NCI-H526 treated with DMSO at 0.1 percent for 48 hours (cell line): ENCODE data around the gene CERS6.
"Not testable (repeated sequence)": the region's sequence is repeated elsewhere in the genome, so short reads cannot be mapped to it uniquely, and the experiment has no call there.

Experiments
- DNase-seq: peaks from one replicate; lab custom pipeline; 2025; lab: John Stamatoyannopoulos, UW

Gene CERS6

GRCh38 chr2:168732506-168732905 lies 276.4 kb downstream of the CERS6 start:
- DNase-seq, result no peak

DNA sequence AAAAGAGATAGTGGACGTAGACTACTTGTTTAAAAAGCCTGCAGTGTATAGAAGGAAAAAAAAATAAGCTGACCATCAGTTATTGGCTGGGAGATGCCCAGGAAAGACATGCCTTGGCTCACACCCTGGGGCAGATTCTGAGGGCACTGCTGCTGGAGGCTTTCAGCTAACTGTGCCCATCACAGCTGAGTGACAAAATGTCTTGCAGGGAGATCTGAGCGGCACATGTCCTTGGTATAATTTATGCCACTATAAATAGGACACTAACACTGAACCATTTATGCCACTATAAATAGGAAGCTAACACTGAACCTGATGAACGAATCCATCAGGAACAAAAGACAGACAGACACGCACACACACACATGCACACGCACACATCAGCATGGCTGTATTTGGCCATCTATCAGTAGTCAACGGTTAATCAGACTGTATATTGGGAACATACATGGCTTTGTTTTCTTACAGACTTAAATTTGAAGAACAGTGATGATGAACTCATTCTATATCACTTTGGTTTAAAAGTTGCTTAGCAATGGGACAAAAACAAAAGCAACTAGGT lies 278.2 kb downstream of the CERS6 start:
- DNase-seq, result no peak

DNA sequence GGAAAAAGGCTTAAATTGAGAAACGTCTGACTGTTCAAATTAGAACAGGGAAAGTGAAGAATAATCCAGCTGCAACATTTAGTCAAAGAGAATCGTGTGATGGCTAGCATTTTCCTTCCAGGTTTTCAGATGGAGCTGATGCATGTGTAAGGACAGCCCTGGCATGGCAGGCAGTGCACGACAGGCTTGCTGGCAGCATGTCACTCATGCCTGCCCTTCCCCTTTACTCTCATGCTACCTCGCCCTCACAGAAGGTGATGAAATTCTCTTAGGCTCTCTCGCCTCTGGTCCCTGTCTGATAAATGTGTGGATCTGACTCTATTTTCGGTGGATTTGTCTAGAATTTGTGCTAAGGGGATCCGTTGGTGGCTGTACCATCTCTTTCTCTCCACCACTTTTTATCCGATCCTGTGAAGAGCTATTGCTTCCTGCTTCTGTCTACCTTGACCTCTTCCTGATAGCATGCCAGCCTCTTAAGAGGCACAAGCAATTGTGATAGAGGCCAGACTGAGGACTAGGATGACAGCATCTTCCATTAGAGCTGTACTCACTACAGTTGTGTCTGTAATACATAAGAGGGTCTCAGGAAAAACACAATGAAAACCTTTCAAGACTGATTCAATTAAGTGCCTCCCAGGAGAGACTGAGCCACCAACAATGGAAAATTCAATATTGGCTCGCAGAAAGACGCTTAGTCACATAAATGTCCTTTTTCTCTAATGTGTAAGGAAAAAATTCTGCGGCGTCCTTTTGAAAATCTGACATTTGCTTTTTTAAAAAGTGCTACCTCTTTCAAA lies 280.8 kb downstream of the CERS6 start:
- DNase-seq, result no peak

- no peak for DNase-seq
Observed at GRCh38 chr2:168738062-168738461, 282.0 kb downstream of the CERS6 start.

GRCh38 chr2:168740360-168740759 lies 284.3 kb downstream of the CERS6 start:
- DNase-seq, result no peak

DNA sequence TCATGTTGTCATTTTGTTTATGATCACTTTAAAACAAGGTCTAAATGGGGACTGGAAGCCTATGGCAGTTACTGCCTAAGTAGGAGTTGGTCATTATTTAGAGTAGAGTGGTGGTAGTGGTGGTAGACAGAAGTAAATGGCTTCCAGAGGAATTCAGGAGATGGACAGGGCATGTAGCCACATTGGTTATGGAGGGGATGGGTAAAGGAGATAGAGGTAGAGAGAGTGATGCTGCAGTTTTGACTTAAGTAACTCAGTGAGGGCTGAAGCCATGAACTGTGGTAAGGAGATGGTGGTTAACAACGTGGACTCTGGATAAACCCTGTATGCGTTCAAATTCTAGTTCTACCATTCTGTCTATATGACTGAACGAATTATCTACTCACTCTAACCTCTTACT lies 284.7 kb downstream of the CERS6 start:
- no peak for DNase-seq

GRCh38 chr2:168742258-168742932 lies 286.3 kb downstream of the CERS6 start:
- no peak for DNase-seq

- no peak for DNase-seq
Observed at GRCh38 chr2:168744844-168745243, 288.8 kb downstream of the CERS6 start.

DNA sequence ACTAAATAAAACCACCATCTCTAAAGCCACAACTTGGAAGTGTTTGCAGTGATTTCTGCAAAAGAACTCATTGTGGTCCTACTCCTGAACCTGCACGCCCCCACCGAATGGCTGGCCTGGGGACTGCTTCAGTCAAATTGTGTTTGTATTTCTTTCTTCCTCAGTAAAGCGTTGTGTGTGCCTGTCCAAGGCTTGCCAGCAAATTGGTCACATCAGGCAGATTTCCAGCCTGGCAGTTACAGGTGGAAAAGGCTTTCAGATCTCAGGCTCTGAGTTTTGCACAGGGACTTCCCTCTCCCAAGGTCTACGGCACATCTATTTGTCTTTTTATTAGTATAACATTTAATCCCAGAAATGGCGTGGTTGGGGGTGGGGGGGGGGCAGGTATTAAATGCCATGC lies 292.4 kb downstream of the CERS6 start:
- DNase-seq, result no peak

DNA sequence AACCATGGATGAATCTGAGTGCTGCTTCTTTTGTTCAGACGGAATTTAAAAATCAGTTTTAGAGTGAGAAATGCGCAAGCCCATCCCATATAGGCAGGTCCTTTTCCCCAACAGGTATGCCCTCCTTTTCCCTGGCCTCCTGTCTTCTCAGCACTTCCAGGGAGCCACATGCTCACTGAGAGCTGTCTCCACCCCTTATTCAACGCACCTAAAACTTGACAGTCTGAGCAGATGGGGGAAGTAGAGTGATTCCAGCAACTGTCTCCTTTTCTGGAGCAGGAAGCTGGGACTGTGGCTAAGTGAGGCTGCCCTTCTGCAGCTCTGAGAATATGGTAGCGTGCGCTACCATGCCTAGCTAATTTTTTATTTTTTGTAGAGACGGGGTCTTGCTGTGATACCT lies 293.2 kb downstream of the CERS6 start:
- no peak for DNase-seq

DNA sequence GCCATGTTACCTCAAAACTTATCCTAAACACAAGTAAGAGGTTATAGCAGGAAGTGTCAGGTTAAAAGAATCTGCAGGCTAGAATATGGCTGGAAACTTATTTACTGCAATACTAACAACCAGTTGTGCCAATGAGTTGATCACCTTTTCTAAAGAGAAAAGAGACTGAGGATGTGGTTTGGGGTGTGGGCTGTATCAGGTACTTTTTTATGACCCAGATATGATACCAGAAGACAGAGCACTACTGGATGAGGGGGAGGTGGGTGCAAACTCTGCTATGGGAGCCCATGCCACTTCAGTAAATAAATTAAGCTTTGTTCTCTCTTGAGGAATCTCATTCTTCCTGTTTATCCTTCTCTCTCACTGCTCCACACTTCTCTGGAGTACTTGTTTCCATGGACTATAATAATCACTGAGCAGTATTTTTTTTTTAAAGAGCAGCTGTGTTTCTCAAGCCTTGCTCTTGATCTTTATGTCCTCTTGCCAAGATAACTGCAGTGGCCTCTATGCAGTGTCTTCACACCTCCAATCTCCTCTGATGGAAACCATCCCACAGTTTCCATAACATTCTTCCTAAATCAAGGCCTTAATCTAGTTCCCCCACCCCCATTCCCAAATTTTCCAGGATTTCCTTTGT lies 295.1 kb downstream of the CERS6 start:
- DNase-seq, result no peak

- no peak for DNase-seq
Observed at GRCh38 chr2:168752361-168752760, 296.3 kb downstream of the CERS6 start.

GRCh38 chr2:168753765-168754329 lies 297.8 kb downstream of the CERS6 start:
- DNase-seq, result no peak

DNA sequence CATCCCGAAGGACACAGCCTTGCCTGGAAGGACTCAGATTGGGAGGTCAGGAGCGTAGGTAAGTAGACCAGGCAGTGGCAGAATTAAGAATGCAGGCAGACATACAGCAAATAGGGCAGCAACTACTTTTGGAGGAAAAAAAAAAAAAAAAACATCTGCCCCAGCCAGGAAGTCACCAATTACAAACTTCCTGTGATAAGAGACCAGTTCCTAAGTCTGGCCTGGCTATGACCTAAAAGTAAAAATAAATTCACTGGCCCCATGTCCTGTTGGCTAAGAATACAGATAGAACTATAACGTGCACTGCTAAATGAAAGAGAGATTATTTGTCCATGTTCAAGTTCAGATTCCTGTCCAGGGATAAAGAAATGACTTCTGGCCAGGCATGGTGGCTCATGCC lies 301.2 kb downstream of the CERS6 start:
- DNase-seq, result no peak

GRCh38 chr2:168758970-168759820 lies 303.1 kb downstream of the CERS6 start:
- DNase-seq, result peak; percentile 62

DNA sequence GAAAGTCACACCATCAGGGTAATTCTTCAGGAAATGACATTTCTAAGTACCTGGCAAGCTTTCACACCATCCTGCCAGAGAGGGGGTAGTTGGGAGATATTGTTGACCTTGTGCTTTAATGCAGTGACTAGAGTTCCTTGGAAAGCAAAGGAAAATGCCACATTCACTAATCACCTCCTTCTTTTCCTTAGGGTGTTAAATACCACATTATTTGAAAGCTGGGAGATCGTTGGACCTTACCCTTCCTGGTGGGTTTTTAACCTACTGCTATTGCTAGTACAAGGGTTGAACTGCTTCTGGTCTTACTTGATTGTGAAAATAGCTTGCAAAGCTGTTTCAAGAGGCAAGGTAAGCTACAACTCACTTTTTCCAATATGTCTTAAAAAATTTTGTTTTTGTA lies 309.3 kb downstream of the CERS6 start:
- no peak for DNase-seq

DNA sequence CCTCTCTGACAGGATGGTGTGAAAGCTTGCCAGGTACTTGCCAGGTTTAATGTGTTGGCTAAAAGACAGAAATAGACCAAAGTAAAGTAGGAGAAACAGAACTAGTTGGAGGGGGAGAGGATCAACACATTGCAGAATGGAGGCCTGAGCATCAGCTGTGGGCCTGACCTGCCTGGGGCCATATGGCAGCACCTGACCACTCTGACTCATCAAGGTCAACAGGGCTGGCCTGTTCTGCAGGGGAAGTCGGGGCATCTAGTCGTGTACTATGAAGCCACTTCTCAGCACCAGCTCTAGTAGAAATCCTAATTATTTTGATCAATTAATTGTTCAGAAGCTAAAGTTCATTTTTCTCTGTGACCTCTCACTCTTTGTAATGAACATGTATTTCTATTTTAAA lies 310.5 kb downstream of the CERS6 start:
- DNase-seq, result no peak

DNA sequence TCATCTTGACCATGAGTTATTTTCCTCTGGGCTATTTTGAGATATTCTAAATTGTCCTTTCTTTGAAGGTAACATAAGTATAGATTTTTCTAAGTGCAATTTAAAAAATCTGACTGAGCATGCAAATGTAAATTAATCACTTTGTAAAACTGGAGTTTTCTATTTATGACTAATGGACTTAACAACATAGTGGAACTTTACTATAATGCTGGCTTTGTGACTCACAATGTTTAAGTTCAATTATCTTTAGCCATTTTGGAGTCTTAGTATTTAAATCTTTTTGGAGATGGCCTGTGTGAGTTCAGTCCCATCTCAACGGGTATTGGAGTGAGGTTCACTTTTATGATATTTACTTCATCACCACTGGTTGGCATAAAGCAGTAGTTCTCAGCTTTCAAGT lies 311.2 kb downstream of the CERS6 start:
- no peak for DNase-seq

DNA sequence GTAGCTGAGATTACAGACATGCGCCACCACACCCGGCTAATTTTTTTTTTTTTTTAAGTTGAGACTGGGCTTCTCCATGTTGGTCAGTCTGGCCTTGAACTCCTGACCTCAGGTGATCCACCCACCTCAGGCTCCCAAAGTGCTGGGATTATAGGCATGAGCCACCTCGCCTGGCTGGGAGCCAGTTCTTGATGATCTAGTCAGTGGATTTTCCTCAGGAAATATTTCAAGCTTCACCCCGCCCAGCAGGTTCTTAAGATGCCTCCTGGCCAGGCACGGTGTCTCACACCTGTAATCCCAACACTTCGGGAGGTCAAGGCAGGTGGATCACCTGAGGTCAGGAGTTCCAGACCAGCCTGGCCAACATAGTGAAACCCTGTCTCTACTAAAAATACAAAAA lies 312.3 kb downstream of the CERS6 start:
- DNase-seq, result not testable (repeated sequence)

DNA sequence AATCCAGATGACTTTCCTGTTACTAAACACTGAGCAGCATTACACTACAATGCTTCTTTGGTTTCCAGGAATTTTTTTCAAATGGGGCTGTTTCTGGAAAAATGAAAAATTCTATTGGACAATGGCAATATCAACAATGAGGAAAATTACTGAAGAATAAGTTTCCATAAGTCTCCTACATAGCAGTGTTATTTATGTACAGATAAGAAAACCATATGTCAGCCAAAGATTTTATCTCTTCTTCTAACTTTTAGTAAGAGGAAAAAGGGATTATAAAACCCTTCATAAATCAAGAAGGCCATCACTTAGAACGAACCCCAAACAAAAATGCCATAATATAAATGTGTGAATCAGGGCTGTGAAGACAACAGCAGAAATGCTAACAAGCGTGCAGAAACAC lies 314.7 kb downstream of the CERS6 start:
- no peak for DNase-seq

DNA sequence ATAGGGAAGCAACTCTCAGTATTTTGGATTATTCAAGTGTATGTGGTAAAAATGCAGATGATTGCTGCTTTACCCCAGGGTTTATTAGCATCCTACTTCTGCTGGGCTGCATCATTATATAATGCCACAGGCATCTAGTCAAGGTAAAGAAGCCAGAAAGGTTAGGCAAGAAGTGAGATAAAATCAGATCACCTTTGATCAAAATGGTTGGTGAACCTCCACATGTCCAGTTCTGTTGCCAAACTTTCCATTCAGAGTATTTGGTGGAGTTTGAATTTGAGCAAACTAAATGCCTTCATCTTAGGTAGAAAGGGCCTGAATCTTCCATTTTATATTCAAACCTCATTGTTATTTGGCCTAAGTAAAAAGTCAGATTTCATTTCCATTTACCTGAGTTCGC lies 316.6 kb downstream of the CERS6 start:
- DNase-seq, result no peak

GRCh38 chr2:168773128-168773527 lies 317.1 kb downstream of the CERS6 start:
- no peak for DNase-seq
